HG03097 (cell line): ENCODE data around the gene CDK2.

Experiments
- ATAC-seq: cut with Tn5 transposase; IDR thresholded peaks from one replicate; pipeline ENCODE4 v1.9.1; 2021; ENCODE audit not compliant: unreplicated experiment, low FRiP score

CDK2 gene

GRCh38 chr12:56007564-56008559 lies 41.2 kb downstream of the CDK2 start:
- no peak for ATAC-seq

- no peak for ATAC-seq
Observed at GRCh38 chr12:56010111-56010570, 43.5 kb downstream of the CDK2 start.

GRCh38 chr12:56011509-56012090 lies 45.0 kb downstream of the CDK2 start:
- no peak for ATAC-seq

GRCh38 chr12:56013482-56013881 lies 46.9 kb downstream of the CDK2 start:
- ATAC-seq = no peak

DNA sequence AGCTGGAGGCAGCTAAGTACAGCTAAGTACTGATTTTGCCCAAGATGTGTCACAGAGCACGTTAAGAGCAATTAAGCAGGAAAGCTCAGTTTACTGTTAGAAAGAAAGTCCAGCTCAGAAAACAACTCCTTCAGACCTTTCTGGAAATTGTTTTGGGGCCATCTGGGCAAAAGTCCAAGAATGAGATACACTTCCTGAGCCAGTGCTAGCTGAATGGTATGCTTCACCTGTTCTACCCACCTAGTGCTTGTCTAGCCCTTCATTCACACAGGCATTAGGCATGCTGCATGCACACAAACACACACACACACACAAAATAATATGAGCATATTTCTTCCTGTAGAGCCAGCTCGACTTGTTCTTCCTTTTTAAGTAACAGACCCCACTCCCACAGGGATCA lies 47.6 kb downstream of the CDK2 start:
- no peak for ATAC-seq

DNA sequence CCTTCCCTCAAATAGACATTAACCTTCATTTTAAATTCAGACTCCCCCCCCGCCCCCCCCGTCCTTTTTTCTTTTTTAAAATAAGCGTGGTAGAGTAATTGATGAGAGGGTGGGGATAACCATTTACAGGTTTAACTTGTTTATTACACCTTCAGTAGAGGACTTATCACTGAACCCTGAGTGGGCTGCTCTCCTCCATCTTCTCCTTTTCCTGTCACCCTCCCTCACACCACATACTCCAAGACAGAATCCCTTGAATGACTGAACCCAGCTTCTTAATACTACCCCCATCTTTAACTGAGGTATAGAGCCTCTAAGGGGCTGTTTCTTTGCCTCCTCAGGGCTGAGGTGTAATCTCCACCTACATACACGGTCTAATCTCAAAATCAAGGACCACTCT lies 50.6 kb downstream of the CDK2 start:
- ATAC-seq = no peak

- no peak for ATAC-seq
Observed at GRCh38 chr12:56018356-56018755, 51.7 kb downstream of the CDK2 start.

GRCh38 chr12:56020423-56021184 lies 54.0 kb downstream of the CDK2 start, which contains the start of gene IKZF4:
IKZF4 (plus strand) TSS chr12:56021043; CDS start chr12:56021494, 451 bp downstream.
- ATAC-seq = no peak

- no peak for ATAC-seq
Observed at GRCh38 chr12:56021889-56022497, 55.4 kb downstream of the CDK2 start.
